Fibroblast of skin of left quadriceps (primary cell): ENCODE measurements around the gene SHKBP1.

ENCODE experiments used
- DNase-seq, 2 experiments: peaks; one replicate each; pipeline ENCODE4 v3.0.0-alpha.2; 2013; ENCODE audit warnings: low read depth in 2 of 2

The SHKBP1 gene

GRCh38 chr19:40640744-40641143 lies 64.1 kb downstream of the SHKBP1 start:
- no peak for DNase-seq
